Nasal cavity respiratory epithelium epithelial cell of viscerocranial mucosa (primary cell): ENCODE data around the gene CD36. TPM values are rescaled to one million over a fixed set of nuclear protein-coding genes. Genes with fewer than 3 reads are reported as not detected.

Experiments
- total RNA-seq: library from RNA; depleted of rRNA; stranded (reverse); fragments of >200 nt; gene quantifications from 2 replicates; pipeline ENCODE4 v1.2.3, GENCODE V29; 2014

Gene CD36
- total RNA-seq = 1.0 and 117 TPM in 2 replicates

GRCh38 chr7:80637911-80638765 lies at the start of gene CD36:
CD36 (plus strand) TSS chr7:80638642; CDS start chr7:80646741, 8,099 bp downstream.

Other genes with a start within 250 kb of the CD36 start
- not detected in 2 replicates for gene GNAT3, start 126.6 kb upstream of the CD36 start, total RNA-seq